ENCODE measurements around the gene ZNF804A.

ZNF804A gene

GRCh38 chr2:184598316-184599053 lies at the start of gene ZNF804A:
ZNF804A (plus strand) TSS chr2:184598529; CDS start chr2:184598960, 431 bp downstream.
- no peak for DNase-seq

DNA sequence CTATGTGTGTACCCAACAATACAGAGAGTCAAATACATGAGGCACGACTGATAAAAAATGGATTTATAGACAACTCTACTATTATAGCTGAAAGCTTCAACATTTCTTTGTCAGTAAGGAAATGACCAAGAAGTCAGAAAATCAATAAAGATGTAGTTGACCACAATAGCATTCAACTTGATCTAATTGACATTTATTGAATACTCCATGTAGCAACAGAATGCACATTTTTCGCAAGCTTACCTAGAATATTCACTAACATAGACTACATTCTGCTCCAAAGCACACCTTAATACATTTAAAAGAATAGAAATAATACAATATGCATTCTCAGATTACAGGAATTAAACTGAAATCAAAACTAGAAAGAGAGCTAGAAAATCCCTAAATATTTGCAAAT lies 49.2 kb upstream of the ZNF804A start:
- DNase-seq: no peak

DNA sequence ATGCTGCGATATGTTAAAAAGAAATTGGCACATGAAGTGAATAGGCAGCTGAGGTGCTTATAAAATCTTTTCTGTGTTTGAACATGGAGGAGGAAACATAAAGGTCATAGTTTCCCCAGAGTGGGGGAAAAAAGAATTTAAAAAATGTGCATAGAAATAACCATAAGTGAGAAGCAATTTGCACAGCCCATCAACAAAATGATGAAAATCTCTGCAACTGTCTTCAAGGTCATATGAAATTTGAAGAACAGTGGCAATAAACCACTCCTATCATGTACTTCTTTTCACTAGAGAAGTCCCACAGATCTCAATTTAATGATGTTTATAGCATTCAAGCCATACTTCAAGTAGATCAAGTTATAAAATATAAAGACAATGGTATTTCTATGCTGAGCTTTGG lies 46.7 kb upstream of the ZNF804A start:
- no peak for DNase-seq

GRCh38 chr2:184554736-184555135 lies 43.6 kb upstream of the ZNF804A start:
- no peak for DNase-seq

GRCh38 chr2:184555352-184555751 lies 43.0 kb upstream of the ZNF804A start:
- no peak for DNase-seq

DNA sequence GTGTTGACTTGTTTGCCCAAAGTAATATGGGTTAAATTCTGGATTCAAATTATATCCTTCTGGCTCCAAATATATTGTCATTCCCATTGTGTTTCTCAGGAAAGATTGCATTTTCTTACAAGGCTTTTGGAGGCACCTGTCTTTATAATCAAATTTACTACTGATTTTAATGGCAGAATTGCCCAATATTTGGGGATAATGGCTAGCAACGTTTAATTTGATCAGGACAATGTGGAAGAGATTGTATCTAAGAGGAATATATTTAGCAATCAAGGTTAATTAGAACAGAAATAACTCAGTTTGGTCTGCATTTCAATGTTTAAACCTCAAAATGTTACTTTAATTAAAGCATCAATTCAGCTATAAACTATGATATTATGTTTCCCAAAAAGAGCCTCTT lies 41.7 kb upstream of the ZNF804A start:
- DNase-seq: no peak

DNA sequence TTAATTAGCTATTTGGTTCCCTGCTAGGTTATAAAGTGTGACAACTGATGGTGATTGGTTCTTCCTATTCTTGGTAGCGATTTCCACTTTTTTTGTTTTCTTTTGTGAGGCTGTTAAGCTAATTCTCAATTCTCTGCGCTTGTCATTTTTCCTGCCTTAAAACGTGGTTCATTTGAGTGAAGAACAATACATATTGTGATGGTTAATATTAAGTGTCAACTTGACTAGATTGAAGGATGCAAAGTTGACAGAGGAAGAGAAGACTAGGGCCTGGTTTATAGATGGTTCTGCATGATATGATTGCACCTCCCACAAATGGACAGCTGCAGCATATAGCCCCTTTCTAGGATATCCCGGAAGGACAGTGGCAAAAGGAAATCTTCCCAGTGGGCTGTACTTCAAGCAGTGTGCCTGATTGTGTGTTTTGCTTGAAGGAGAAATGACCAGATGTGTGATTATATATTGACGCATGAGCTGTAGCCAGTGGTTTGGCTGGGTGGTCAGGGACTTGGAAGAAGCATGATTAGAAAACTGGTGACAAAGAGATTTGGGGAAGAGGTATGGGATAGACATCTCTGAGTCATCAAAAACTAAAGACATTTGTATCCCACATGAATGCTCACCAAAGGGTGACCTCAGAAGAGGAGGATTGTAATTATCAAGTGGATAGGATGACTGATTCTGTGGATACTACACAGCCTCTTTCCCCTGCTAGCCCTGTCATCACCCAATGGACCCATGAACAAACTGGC lies 39.4 kb upstream of the ZNF804A start:
- DNase-seq: no peak

- DNase-seq: no peak
Observed at GRCh38 chr2:184560603-184561002, 37.7 kb upstream of the ZNF804A start.

- no peak for DNase-seq
Observed at GRCh38 chr2:184562532-184562931, 35.8 kb upstream of the ZNF804A start.

GRCh38 chr2:184564092-184564491 lies 34.2 kb upstream of the ZNF804A start:
- no peak for DNase-seq

DNA sequence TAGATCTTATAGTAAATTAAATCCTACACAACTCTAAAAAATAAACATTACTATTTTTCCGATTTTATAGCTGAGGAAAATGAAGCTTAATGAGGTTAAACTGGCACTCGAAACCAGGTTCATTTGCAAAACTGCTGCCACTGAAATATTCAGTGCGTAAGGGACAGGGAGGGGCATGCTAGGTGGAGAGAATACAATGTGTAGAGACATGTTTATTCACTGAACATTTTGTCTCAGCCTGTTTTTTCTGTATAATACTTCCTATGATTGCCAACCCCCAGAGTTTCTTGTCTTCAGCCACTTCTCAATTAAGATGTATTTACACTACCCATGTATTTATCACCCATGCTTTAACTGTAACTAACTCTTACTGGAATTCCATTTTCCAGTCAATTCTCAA lies 31.6 kb upstream of the ZNF804A start:
- no peak for DNase-seq

GRCh38 chr2:184577056-184577455 lies 21.3 kb upstream of the ZNF804A start:
- DNase-seq: no peak

- no peak for DNase-seq
Observed at GRCh38 chr2:184577743-184578142, 20.6 kb upstream of the ZNF804A start.

GRCh38 chr2:184579226-184579625 lies 19.1 kb upstream of the ZNF804A start:
- no peak for DNase-seq

GRCh38 chr2:184581391-184581790 lies 16.9 kb upstream of the ZNF804A start:
- no peak for DNase-seq

GRCh38 chr2:184589261-184589660 lies 9.1 kb upstream of the ZNF804A start:
- DNase-seq: no peak

DNA sequence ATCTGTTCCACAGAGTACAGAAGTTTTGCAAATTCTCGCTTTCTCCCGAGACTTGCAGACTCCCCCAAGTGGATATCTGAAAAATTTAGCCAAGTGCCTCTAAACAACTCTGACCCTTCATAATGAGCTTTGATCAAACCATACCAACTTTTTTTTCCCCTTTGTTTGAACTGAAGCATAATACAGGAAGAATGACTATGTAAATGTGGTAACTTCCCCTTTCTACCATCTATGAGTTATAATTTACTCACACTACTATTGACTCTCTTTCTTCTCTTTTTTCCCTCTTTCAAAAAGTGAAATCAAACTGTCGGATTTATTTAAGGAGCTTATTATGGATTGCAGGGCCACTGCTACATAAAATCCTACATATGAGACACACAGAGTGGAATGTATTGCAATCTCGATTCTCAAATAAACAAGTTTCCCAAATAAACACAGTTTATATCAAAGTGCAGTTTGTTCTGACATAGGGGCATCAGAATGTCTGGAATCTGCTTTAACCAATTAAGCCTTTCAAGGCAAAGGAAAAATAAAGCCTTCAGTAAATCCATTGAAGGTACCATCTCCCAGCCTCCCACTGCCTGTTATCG lies 1.4 kb upstream of the ZNF804A start:
- DNase-seq: no peak

GRCh38 chr2:184597571-184597991 lies 748 bp upstream of the ZNF804A start:
- no peak for DNase-seq

DNA sequence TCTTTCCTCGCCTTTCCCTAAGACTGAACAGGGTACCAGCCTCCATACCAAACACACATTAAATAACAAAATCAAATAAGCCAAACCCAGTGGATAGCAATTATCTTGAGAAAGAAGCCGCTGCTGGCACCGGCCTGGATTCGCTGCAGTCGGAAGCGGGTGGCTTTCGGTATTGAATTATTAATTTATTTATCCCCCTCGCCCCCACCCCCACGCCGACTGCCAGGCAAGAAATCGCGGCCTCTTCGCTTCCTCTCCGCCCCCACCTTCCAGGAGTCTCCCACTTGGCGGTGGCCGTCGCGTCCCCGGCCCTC lies 370 bp upstream of the ZNF804A start:
- no peak for DNase-seq

DNA sequence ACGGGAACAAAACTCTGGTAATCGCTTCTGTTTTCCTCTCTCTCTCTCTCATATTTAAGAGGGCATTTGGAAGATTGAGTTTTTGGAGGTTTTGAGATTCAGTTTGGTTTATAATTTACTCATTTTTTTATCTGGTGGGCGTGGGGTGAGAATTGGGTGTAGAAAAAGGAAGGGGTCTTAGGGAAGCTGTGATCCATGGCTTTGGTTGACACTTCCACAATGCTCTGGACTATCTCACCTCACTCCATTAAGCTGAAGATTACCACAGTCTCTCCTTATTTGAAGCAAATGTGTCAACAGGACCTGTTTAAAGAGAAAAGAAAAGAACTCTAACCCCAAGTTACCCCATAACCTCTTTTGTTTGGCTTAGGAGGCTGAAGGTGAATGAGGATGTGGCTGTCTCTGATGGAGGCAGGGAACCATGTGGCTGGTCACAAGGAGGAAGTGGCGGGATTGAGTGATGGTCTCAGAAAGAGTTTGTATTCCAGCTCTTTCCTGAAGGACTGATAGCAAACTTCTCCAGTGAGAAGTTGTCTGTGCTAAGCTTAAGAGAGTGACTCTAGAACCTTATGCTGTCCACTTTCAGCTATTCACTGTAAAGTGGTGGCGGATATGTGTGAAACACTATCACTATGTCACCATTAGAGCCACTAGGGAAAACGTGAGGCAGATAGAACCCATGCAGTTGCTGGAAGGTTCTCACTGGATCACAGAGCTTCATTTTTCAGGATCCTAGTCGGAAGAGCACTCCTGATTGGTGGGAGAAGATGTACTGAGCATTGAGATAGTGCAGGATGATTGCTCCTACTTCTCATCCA lies 934 bp downstream of the ZNF804A start:
- no peak for DNase-seq

DNA sequence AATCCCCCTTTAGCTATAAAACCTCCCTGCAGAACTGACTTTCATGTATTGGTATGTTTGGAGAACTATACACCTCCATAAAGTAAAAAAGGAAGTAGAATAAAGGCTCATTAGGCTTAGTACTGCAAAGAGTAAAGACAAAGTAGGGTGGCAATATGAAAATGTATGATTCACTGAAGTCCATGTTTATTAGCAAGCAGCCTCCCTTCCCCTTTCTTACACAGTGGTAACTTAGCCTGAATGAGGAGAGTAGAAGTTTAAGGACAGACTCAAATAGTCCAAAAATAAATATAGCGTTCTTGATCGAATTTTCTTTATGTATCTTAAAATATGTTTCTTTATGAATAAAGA lies 1.5 kb downstream of the ZNF804A start:
- DNase-seq: no peak

- no peak for DNase-seq
Observed at GRCh38 chr2:184602734-184603133, 4.4 kb downstream of the ZNF804A start.

- no peak for DNase-seq
Observed at GRCh38 chr2:184610891-184611290, 12.6 kb downstream of the ZNF804A start.

Data from NCI-H1436 treated with DMSO at 0.1 percent for 48 hours (cell line).